Spinal cord (tissue), 10 donors: ENCODE results near the gene GPR18. TPM values are rescaled to one million over a fixed set of nuclear protein-coding genes. Genes with fewer than 3 reads are reported as not detected.

Experiments
- DNase-seq, 6 donors: peaks; one replicate each; pipeline versions ENCODE4 v3.0.0 to v3.0.0-alpha.2; 2013 to 2015; ENCODE audit warnings: low spot score in 6 of 6, low read depth in 4 of 6
- H3K27ac ChIP-seq: one replicate; pipeline ENCODE4 v1.5.1; 2013; ENCODE audit warnings: low read depth, low read length, control low read depth
- H3K27me3 ChIP-seq: one replicate; pipeline ENCODE4 v1.6.1; 2013; ENCODE audit warnings: low read length; ENCODE audit not compliant: control insufficient read depth, insufficient read depth
- H3K36me3 ChIP-seq: one replicate; pipeline ENCODE4 v1.6.1; 2013; ENCODE audit warnings: low read length; ENCODE audit not compliant: control insufficient read depth, insufficient read depth
- H3K4me1 ChIP-seq: one replicate; pipeline ENCODE4 v1.6.1; 2013; ENCODE audit warnings: low read length; ENCODE audit not compliant: control insufficient read depth, insufficient read depth
- H3K4me3 ChIP-seq: one replicate; pipeline ENCODE4 v1.5.1; 2013; ENCODE audit warnings: low read depth, low read length, control low read depth
- H3K9me3 ChIP-seq: one replicate; pipeline ENCODE4 v1.6.1; 2013; ENCODE audit warnings: low read length; ENCODE audit not compliant: control insufficient read depth, insufficient read depth
- WGBS: methylation state at CpG from one replicate; pipeline ENCODE4 v1.1.5; 2013; ENCODE audit warnings: missing lambda C conversion rate; ENCODE audit not compliant: insufficient coverage; 5-methylcytosine and 5-hydroxymethylcytosine counted together
- polyA plus RNA-seq, 2 donors: library from polyadenylated mRNA; unstranded; fragments of 120-200 nt; gene quantifications; one replicate each; pipeline ENCODE4 v1.2.1, GENCODE V29; 2013; ENCODE audit not compliant: insufficient read length in 2 of 2
- total RNA-seq, 2 donors: library from RNA; depleted of rRNA in 1 of 2; stranded (reverse); fragments of 120-200 nt in 1 of 2; fragments of >200 nt in 1 of 2; gene quantifications; one replicate each; pipeline versions ENCODE4 v1.2.3 to v1.2.4, GENCODE V29; 2013 to 2014
- donor health status: healthy.

The GPR18 gene
- total and polyA plus RNA-seq, 4 donors, result 0.23 TPM; not detected in 3

- Histone ChIP-seq H3K4me1 (no peaks in the 10 kb centered on the region), H3K27ac (no peak overlapping the region), H3K9me3 (no peaks in the 10 kb centered on the region), H3K4me3 (no peak overlapping the region), H3K27me3 (no peaks in the 10 kb centered on the region), H3K36me3 (peaks cover 3% of the 10 kb centered on the region)
- WGBS, result 94% methylated on average over 2 of the region's 3 CpGs
- no peak for DNase-seq
Observed at GRCh38 chr13:99271249-99271648, 13.1 kb upstream of the GPR18 start.

GRCh38 chr13:99270518-99270917 is 12.3 kb upstream of the GPR18 start:
- H3K36me3 ChIP-seq, result peaks cover 3% of the 10 kb centered on the region
- no peak overlapping the region for H3K4me3 ChIP-seq
- 100% methylated on average over 1 of the region's 2 CpGs for WGBS
- no peak for DNase-seq
- no peak overlapping the region for H3K27ac ChIP-seq
- H3K4me1 ChIP-seq, result no peaks in the 10 kb centered on the region
- H3K27me3 ChIP-seq, result no peaks in the 10 kb centered on the region
- no peaks in the 10 kb centered on the region for H3K9me3 ChIP-seq

- Histone ChIP-seq H3K27ac (no peak overlapping the region), H3K27me3 (no peaks in the 10 kb centered on the region), H3K36me3 (peaks cover 3% of the 10 kb centered on the region), H3K4me1 (no peaks in the 10 kb centered on the region), H3K9me3 (no peaks in the 10 kb centered on the region), H3K4me3 (no peak overlapping the region)
- no CpG with 5 or more reads among the region's 3 CpGs for WGBS
- DNase-seq, result peak in 5 of 6 donors; percentile 19 to 87 (median 36)
Observed at GRCh38 chr13:99269627-99270241, 11.6 kb upstream of the GPR18 start.

GRCh38 chr13:99268822-99269221 is 10.6 kb upstream of the GPR18 start:
- H3K4me3 ChIP-seq, result no peak overlapping the region
- H3K36me3 ChIP-seq, result peaks cover 3% of the 10 kb centered on the region
- no peaks in the 10 kb centered on the region for H3K27me3 ChIP-seq
- H3K4me1 ChIP-seq, result no peaks in the 10 kb centered on the region
- H3K9me3 ChIP-seq, result no peaks in the 10 kb centered on the region
- DNase-seq, result no peak
- no peak overlapping the region for H3K27ac ChIP-seq
- 97% methylated on average over 3 of the region's 3 CpGs for WGBS

- Histone ChIP-seq H3K27ac (no peak overlapping the region), H3K36me3 (peaks cover 3% of the 10 kb centered on the region), H3K4me1 (no peaks in the 10 kb centered on the region), H3K27me3 (no peaks in the 10 kb centered on the region), H3K4me3 (no peak overlapping the region), H3K9me3 (no peaks in the 10 kb centered on the region)
- no peak for DNase-seq
- 100% methylated on average over 2 of the region's 4 CpGs for WGBS
Observed at GRCh38 chr13:99267927-99268326, 9.7 kb upstream of the GPR18 start.

- WGBS, result no CpG with 5 or more reads among the region's 6 CpGs
- no peak overlapping the region for H3K27ac ChIP-seq
Observed at GRCh38 chr13:99266827-99267226, 8.6 kb upstream of the GPR18 start.

GRCh38 chr13:99265821-99266426 is 7.7 kb upstream of the GPR18 start:
- no peak overlapping the region for H3K4me3 ChIP-seq
- WGBS, result 100% methylated on average over 1 of the region's 3 CpGs

More at GRCh38 chr13:99266827-99267226, 8.6 kb upstream of the GPR18 start:
- H3K27me3 ChIP-seq, result no peaks in the 10 kb centered on the region
- DNase-seq, result no peak
- H3K4me3 ChIP-seq, result no peak overlapping the region
- no peaks in the 10 kb centered on the region for H3K9me3 ChIP-seq
- no peaks in the 10 kb centered on the region for H3K4me1 ChIP-seq
- H3K36me3 ChIP-seq, result peaks cover 3% of the 10 kb centered on the region

GRCh38 chr13:99265162-99265800 is 7.1 kb upstream of the GPR18 start:
- no peaks in the 10 kb centered on the region for H3K9me3 ChIP-seq

More at GRCh38 chr13:99265821-99266426, 7.7 kb upstream of the GPR18 start:
- peak in 4 of 6 donors; percentile 21 to 89 (median 61) for DNase-seq
- Histone ChIP-seq H3K27ac (no peak overlapping the region), H3K4me1 (no peaks in the 10 kb centered on the region), H3K36me3 (peaks cover 3% of the 10 kb centered on the region), H3K27me3 (no peaks in the 10 kb centered on the region), H3K9me3 (no peaks in the 10 kb centered on the region)

GRCh38 chr13:99264051-99264450 is 5.9 kb upstream of the GPR18 start:
- no peak overlapping the region for H3K27ac ChIP-seq

More at GRCh38 chr13:99265162-99265800, 7.1 kb upstream of the GPR18 start:
- Histone ChIP-seq H3K36me3 (peaks cover 3% of the 10 kb centered on the region), H3K4me1 (no peaks in the 10 kb centered on the region), H3K4me3 (no peak overlapping the region), H3K27me3 (no peaks in the 10 kb centered on the region), H3K27ac (no peak overlapping the region)
- DNase-seq, result no peak
- WGBS, result 80% methylated on average over 3 of the region's 8 CpGs

More at GRCh38 chr13:99264051-99264450, 5.9 kb upstream of the GPR18 start:
- Histone ChIP-seq H3K4me3 (no peak overlapping the region), H3K36me3 (peaks cover 3% of the 10 kb centered on the region), H3K4me1 (no peaks in the 10 kb centered on the region), H3K27me3 (no peaks in the 10 kb centered on the region), H3K9me3 (no peaks in the 10 kb centered on the region)
- 71% methylated on average over 1 of the region's 1 CpG for WGBS
- DNase-seq, result no peak
